IMR-90 (cell line): ENCODE data around the gene PRKCH.

Experiments
- CEBPB ChIP-seq: IDR thresholded peaks from 2 replicates; pipeline ENCODE4 v1.6.1; 2012; ENCODE audit warnings: low read depth, low read length, improper control_type of control experiment
- CTCF ChIP-seq: conservative IDR thresholded peaks from 2 replicates; pipeline ENCODE4 v1.5.1; 2012; ENCODE audit warnings: mild to moderate bottlenecking, low read depth, low read length, improper control_type of control experiment
- MAFK ChIP-seq: IDR thresholded peaks from 2 replicates; pipeline ENCODE4 v1.6.1; 2012; ENCODE audit warnings: low read depth, low read length, improper control_type of control experiment
- MAZ ChIP-seq: IDR thresholded peaks from 2 replicates; pipeline ENCODE4 v1.6.1; 2012; ENCODE audit warnings: low read depth, mild to moderate bottlenecking, low read length, improper control_type of control experiment, moderate library complexity, borderline replicate concordance
- MXI1 ChIP-seq: IDR thresholded peaks from 2 replicates; pipeline ENCODE4 v1.6.1; 2012; ENCODE audit warnings: low read depth, mild to moderate bottlenecking, low read length, moderate library complexity, borderline replicate concordance
- POLR2A ChIP-seq: IDR thresholded peaks from 2 replicates; pipeline ENCODE4 v1.6.1; 2012; ENCODE audit warnings: mild to moderate bottlenecking, low read depth, low read length
- RAD21 ChIP-seq: IDR thresholded peaks from 2 replicates; pipeline ENCODE4 v1.6.1; 2012; ENCODE audit warnings: low read length, improper control_type of control experiment
- RCOR1 ChIP-seq: IDR thresholded peaks from 2 replicates; pipeline ENCODE4 v1.6.1; 2012; ENCODE audit warnings: mild to moderate bottlenecking, low read length, improper control_type of control experiment; ENCODE audit not compliant: insufficient replicate concordance
- RFX5 ChIP-seq: IDR thresholded peaks from 2 replicates; pipeline ENCODE4 v1.8.0; 2012; ENCODE audit warnings: low read depth, mild to moderate bottlenecking, low read length, moderate library complexity
- SMC3 ChIP-seq: fragments of 150-350 bp; IDR thresholded peaks from 2 replicates; pipeline ENCODE4 v1.6.1; 2016; ENCODE audit warnings: low read depth, mild to moderate bottlenecking, antibody characterized with exemption, low read length, moderate library complexity
- USF2 ChIP-seq: fragments of 150-350 bp; IDR thresholded peaks from 2 replicates; pipeline ENCODE4 v1.6.1; 2017; ENCODE audit warnings: mild to moderate bottlenecking, antibody characterized with exemption, low read length, low read depth

- TF ChIP-seq CTCF: no peak
- TF ChIP-seq RCOR1: no peak
- TF ChIP-seq MXI1: no peak
- TF ChIP-seq RAD21: no peak
- no peak for TF ChIP-seq POLR2A
- TF ChIP-seq RFX5: no peak
- no peak for TF ChIP-seq SMC3
- no peak for TF ChIP-seq MAZ
- no peak for TF ChIP-seq USF2
- no peak for TF ChIP-seq CEBPB
- no peak for TF ChIP-seq MAFK
Measured at GRCh38 chr14:61482348-61483206, 161.2 kb downstream of the PRKCH start.
